ENCODE data around the gene HTR4. TPM values are rescaled to one million over a fixed set of nuclear protein-coding genes. Genes with fewer than 3 reads are reported as not detected.

The HTR4 gene
- total RNA-seq, 1 donor from 2014 or later, result not detected

DNA sequence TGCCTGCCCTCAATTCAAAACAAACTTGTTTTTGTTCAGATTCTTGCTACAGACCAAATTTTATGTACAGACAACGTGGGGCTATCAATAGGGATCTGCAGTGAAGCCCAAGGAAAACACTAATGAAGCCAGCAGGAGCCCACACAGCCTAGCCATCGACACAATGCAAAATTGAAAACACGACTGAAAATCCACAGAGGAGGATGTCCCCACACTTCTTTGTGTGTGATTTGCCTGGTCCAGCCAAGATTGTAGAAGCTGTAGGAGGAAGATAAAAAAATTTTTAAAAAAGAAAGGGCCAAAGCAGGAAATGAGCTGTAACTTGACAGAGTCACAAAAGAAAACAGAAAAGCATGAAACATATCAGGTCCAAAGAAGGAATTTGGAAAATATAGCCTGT lies 34.8 kb downstream of the HTR4 start:
- H3K27me3 Mint-ChIP-seq (ENCODE audit: insufficient read depth, low read depth), result peaks cover 2% of the 10 kb centered on the region
- H3K9ac ChIP-seq, result no peak overlapping the region
- no peaks in the 10 kb centered on the region for H3K79me2 ChIP-seq (ENCODE audit: low read depth)
- no peak overlapping the region for H3K4me3 Mint-ChIP-seq
- no peak overlapping the region for H3K4me3 ChIP-seq
- no peaks in the 10 kb centered on the region for H3K36me3 ChIP-seq
- no peak overlapping the region for H3K27ac ChIP-seq
- H3K27ac Mint-ChIP-seq, result no peak overlapping the region
- no peaks in the 10 kb centered on the region for H3K36me3 Mint-ChIP-seq
- H3K9me3 Mint-ChIP-seq, result no peaks in the 10 kb centered on the region
- no peaks in the 10 kb centered on the region for H3K27me3 ChIP-seq
- no peaks in the 10 kb centered on the region for H3K9me3 ChIP-seq (ENCODE audit: low read depth)
- no peak overlapping the region for H2AFZ ChIP-seq (replicated peaks)
- no peaks in the 10 kb centered on the region for H4K20me1 ChIP-seq (ENCODE audit: low read depth)
- peaks cover 10% of the 10 kb centered on the region for H3K4me1 Mint-ChIP-seq
- TF ChIP-seq CTCF (IDR thresholded peaks at IDR 0.05) (no peak), EZH2phosphoT487 (IDR thresholded peaks at IDR 0.05) (no peak), EZH2 (IDR thresholded peaks at IDR 0.05) (no peak)
- no peak overlapping the region for H3K4me2 ChIP-seq
- no peaks in the 10 kb centered on the region for H3F3A ChIP-seq (ENCODE audit: low read depth)
- peaks cover 3% of the 10 kb centered on the region for H3K4me1 ChIP-seq
- no peak for DNase-seq (ENCODE audit: low spot score)

GRCh38 chr5:148615644-148616275 lies 38.6 kb downstream of the HTR4 start:
- Histone ChIP-seq H3K4me1 (peaks cover 3% of the 10 kb centered on the region), H3K9ac (no peak overlapping the region), H4K20me1 (ENCODE audit: low read depth) (no peaks in the 10 kb centered on the region), H3K27me3 (no peaks in the 10 kb centered on the region), H3F3A (ENCODE audit: low read depth) (no peaks in the 10 kb centered on the region), H3K4me2 (no peak overlapping the region), H3K36me3 (no peaks in the 10 kb centered on the region), H3K9me3 (ENCODE audit: low read depth) (no peaks in the 10 kb centered on the region), H3K27ac (no peak overlapping the region), H2AFZ (replicated peaks) (no peak overlapping the region), H3K79me2 (ENCODE audit: low read depth) (no peaks in the 10 kb centered on the region), H3K4me3 (no peak overlapping the region)
- Mint-ChIP-seq H3K9me3 (no peaks in the 10 kb centered on the region), H3K36me3 (no peaks in the 10 kb centered on the region), H3K27me3 (ENCODE audit: insufficient read depth, low read depth) (peaks cover 2% of the 10 kb centered on the region), H3K4me3 (no peak overlapping the region), H3K4me1 (peaks cover 10% of the 10 kb centered on the region), H3K27ac (no peak overlapping the region)
- TF ChIP-seq EZH2 (IDR thresholded peaks at IDR 0.05), result no peak
- no peak for TF ChIP-seq EZH2phosphoT487 (IDR thresholded peaks at IDR 0.05)
- TF ChIP-seq CTCF (IDR thresholded peaks at IDR 0.05), result no peak
- DNase-seq (ENCODE audit: low spot score), result no peak

DNA sequence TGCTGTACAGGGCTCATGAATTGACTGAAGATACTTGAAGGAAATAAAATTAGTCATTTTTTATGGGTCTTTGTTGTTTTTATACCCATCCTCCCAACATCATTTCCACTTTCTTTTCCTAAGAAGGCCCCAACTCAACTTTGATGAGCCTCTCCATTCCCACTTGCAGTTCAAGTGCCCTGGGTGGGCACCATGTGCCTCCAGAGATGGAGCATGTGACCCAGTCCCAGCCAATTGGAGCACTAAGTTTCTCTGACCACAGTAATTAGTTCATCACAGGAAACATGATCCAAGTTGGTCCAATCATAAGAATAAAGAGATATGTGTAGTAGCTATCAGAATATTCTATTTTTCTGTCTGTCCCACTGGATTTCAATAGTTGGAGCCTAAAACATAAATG lies 46.9 kb downstream of the HTR4 start:
- Histone ChIP-seq H3K27ac (no peak overlapping the region), H2AFZ (replicated peaks) (no peak overlapping the region), H4K20me1 (ENCODE audit: low read depth) (no peaks in the 10 kb centered on the region), H3K36me3 (no peaks in the 10 kb centered on the region), H3K4me1 (no peaks in the 10 kb centered on the region), H3F3A (ENCODE audit: low read depth) (no peaks in the 10 kb centered on the region), H3K9me3 (ENCODE audit: low read depth) (no peaks in the 10 kb centered on the region), H3K4me2 (no peak overlapping the region), H3K4me3 (no peak overlapping the region), H3K79me2 (ENCODE audit: low read depth) (no peaks in the 10 kb centered on the region), H3K27me3 (no peaks in the 10 kb centered on the region), H3K9ac (no peak overlapping the region)
- no peaks in the 10 kb centered on the region for H3K27me3 Mint-ChIP-seq (ENCODE audit: insufficient read depth, low read depth)
- no peak overlapping the region for H3K27ac Mint-ChIP-seq
- H3K4me3 Mint-ChIP-seq, result no peak overlapping the region
- H3K36me3 Mint-ChIP-seq, result no peaks in the 10 kb centered on the region
- no peaks in the 10 kb centered on the region for H3K4me1 Mint-ChIP-seq
- H3K9me3 Mint-ChIP-seq, result no peaks in the 10 kb centered on the region
- DNase-seq (ENCODE audit: low spot score), result no peak
- TF ChIP-seq CTCF (IDR thresholded peaks at IDR 0.05), result no peak
- TF ChIP-seq EZH2phosphoT487 (IDR thresholded peaks at IDR 0.05), result no peak
- TF ChIP-seq EZH2 (IDR thresholded peaks at IDR 0.05), result no peak

Measured in neural progenitor cell (in vitro differentiated cells).